HCT116 (cell line): ENCODE measurements around the gene FGB. TPM values are rescaled to one million over a fixed set of nuclear protein-coding genes. Genes with fewer than 3 reads are reported as not detected.

Experiments used
- total RNA-seq: library from RNA; stranded (reverse); gene quantifications from one replicate; pipeline ENCODE4 v1.2.1, GENCODE V29; 2021; ENCODE audit not compliant: unreplicated experiment

Gene FGB
- total RNA-seq, 1 experiment from 2014 or later, result 2.0 TPM

Other genes starting within 250 kb of the FGB start
- 0.05 TPM for gene DCHS2, start 71.2 kb upstream of the FGB start, total RNA-seq
- gene PLRG1, start 12.6 kb upstream of the FGB start, total RNA-seq, result 141 TPM
- 3.9 TPM for gene FGA, start 27.7 kb downstream of the FGB start, total RNA-seq
- gene FGG, start 49.6 kb downstream of the FGB start, total RNA-seq, result 2.7 TPM
- gene LRAT, start 181.0 kb downstream of the FGB start, total RNA-seq, result 3.8 TPM
- gene RBM46, start 218.3 kb downstream of the FGB start, total RNA-seq, result 0.39 TPM